Left ventricle myocardium inferior (tissue), 1 donor: ENCODE data around the gene NAB1. TPM values are rescaled to one million over a fixed set of nuclear protein-coding genes. Genes with fewer than 3 reads are reported as not detected.

Source experiments
- DNase-seq: peaks from one replicate; pipeline ENCODE4 v3.0.0-alpha.2; 2020
- H3K27ac ChIP-seq: fragments of 200-600 bp; replicated peaks from 2 replicates; pipeline ENCODE4 v1.8.0; 2021
- H3K27me3 ChIP-seq: fragments of 200-600 bp; 2 replicates; pipeline ENCODE4 v1.8.0; 2021; ENCODE audit warnings: low read depth
- H3K36me3 ChIP-seq: fragments of 200-600 bp; 2 replicates; pipeline ENCODE4 v1.8.0; 2021
- H3K4me1 ChIP-seq: fragments of 200-600 bp; 2 replicates; pipeline ENCODE4 v1.8.0; 2021
- H3K4me3 ChIP-seq: fragments of 200-600 bp; 2 replicates; pipeline ENCODE4 v1.8.0; 2021; ENCODE audit warnings: mild to moderate bottlenecking, moderate library complexity
- H3K9me3 ChIP-seq: fragments of 200-600 bp; replicated peaks from 2 replicates; pipeline ENCODE4 v1.8.0; 2021
- CTCF ChIP-seq: fragments of 200-600 bp; IDR thresholded peaks from 2 replicates; pipeline ENCODE4 v1.8.0; 2021; ENCODE audit warnings: antibody characterized with exemption, mild to moderate bottlenecking, borderline replicate concordance
- intact Hi-C: fragments of 100-400 bp; cut with micrococcal nuclease; formaldehyde crosslinking; loops from one replicate; pipeline ENCODE4 v1.11.0; 2022
- total RNA-seq: library from RNA; stranded (reverse); fragmentation: NEBNext Ultra II Directional; extraction: Animal tissue kit (Norgen Biotek cat#: 25700); gene quantifications from one replicate; pipeline ENCODE4 v1.2.1, GENCODE V29; 2021
- donor health status: DM: no; HTN: yes; CAD: no; lungs with severe emphysema.

NAB1 gene
- total RNA-seq, 1 donor from 2014 or later: 30.2 TPM

- Histone ChIP-seq H3K36me3 (peaks cover 26% of the 10 kb centered on the region), H3K4me1 (peaks cover 64% of the 10 kb centered on the region), H3K27ac (peak overlapping the region; percentile 57), H3K27me3 (no peaks in the 10 kb centered on the region), H3K9me3 (no peaks in the 10 kb centered on the region), H3K4me3 (no peak overlapping the region)
- intact Hi-C loops: no loop called here
- TF ChIP-seq CTCF: no peak
- DNase-seq: no peak
These were observed 30.5 kb downstream of the NAB1 start for GRCh38 chr2:190679391-190679790.

- H3K36me3 ChIP-seq: peaks cover 20% of the 10 kb centered on the region
- TF ChIP-seq CTCF: peak; percentile 62
- no peaks in the 10 kb centered on the region for H3K27me3 ChIP-seq
- H3K9me3 ChIP-seq: no peaks in the 10 kb centered on the region
- H3K4me3 ChIP-seq: no peak overlapping the region
- peaks cover 67% of the 10 kb centered on the region for H3K4me1 ChIP-seq
- peak; percentile 18 for DNase-seq
- peak overlapping the region; percentile 6 for H3K27ac ChIP-seq
- intact Hi-C loops: no loop called here
These were observed 31.1 kb downstream of the NAB1 start for GRCh38 chr2:190679813-190680591.

GRCh38 chr2:190682168-190682567, 33.3 kb downstream of the NAB1 start:
- Histone ChIP-seq H3K27me3 (no peaks in the 10 kb centered on the region), H3K36me3 (peaks cover 27% of the 10 kb centered on the region), H3K4me3 (no peak overlapping the region), H3K27ac (peak overlapping the region; percentile 38), H3K9me3 (no peaks in the 10 kb centered on the region), H3K4me1 (peaks cover 50% of the 10 kb centered on the region)
- DNase-seq: no peak
- no peak for TF ChIP-seq CTCF
- intact Hi-C loops: no loop called here

GRCh38 chr2:190683802-190684201, 34.9 kb downstream of the NAB1 start:
- intact Hi-C loops: no loop called here
- no peak for TF ChIP-seq CTCF
- no peak for DNase-seq
- Histone ChIP-seq H3K9me3 (no peaks in the 10 kb centered on the region), H3K4me1 (peaks cover 34% of the 10 kb centered on the region), H3K4me3 (no peak overlapping the region), H3K36me3 (peaks cover 43% of the 10 kb centered on the region), H3K27me3 (no peaks in the 10 kb centered on the region), H3K27ac (peak overlapping the region; percentile 17)

GRCh38 chr2:190684931-190685330, 36.0 kb downstream of the NAB1 start:
- H3K9me3 ChIP-seq: no peaks in the 10 kb centered on the region
- H3K27ac ChIP-seq: no peak overlapping the region
- H3K36me3 ChIP-seq: peaks cover 42% of the 10 kb centered on the region
- no peaks in the 10 kb centered on the region for H3K27me3 ChIP-seq
- no peak for TF ChIP-seq CTCF
- DNase-seq: no peak
- H3K4me1 ChIP-seq: peaks cover 30% of the 10 kb centered on the region
- H3K4me3 ChIP-seq: no peak overlapping the region
- intact Hi-C loops: no loop called here
